Stomach smooth muscle (tissue), 2 donors: Measurements from ENCODE around the gene PXDN.
"Not testable (repeated sequence)": the region's sequence is repeated elsewhere in the genome, so short reads cannot be mapped to it uniquely, and the experiment has no call there.

Source experiments
- H3K27ac ChIP-seq: one replicate; pipeline ENCODE4 v1.7.0; 2013; ENCODE audit warnings: mild to moderate bottlenecking, low read length, inconsistent platforms
- H3K27me3 ChIP-seq, 2 donors: one replicate each; pipeline ENCODE4 v1.7.0; 2013; ENCODE audit warnings: low read length in 2 of 2; ENCODE audit not compliant: insufficient read depth in 2 of 2, control insufficient read depth in 1 of 2
- H3K36me3 ChIP-seq, 2 donors: one replicate each; pipeline ENCODE4 v1.7.0; 2013; ENCODE audit warnings: low read length in 2 of 2; ENCODE audit not compliant: control insufficient read depth in 2 of 2, insufficient read depth in 2 of 2
- H3K4me1 ChIP-seq: one replicate; pipeline ENCODE4 v1.7.0; 2013; ENCODE audit warnings: low read length; ENCODE audit not compliant: control insufficient read depth, insufficient read depth
- H3K4me3 ChIP-seq, 2 donors: one replicate each; pipeline ENCODE4 v1.7.0; 2013; ENCODE audit warnings: low read length in 2 of 2
- H3K9ac ChIP-seq, 2 donors: one replicate each; pipeline ENCODE4 v1.7.0; 2013; ENCODE audit warnings: low read length in 2 of 2, mild to moderate bottlenecking in 1 of 2
- H3K9me3 ChIP-seq, 2 donors: one replicate each; pipeline ENCODE4 v1.7.0; 2013; ENCODE audit warnings: low read length in 2 of 2; ENCODE audit not compliant: control insufficient read depth in 2 of 2
- donor health status: healthy.
- donor health status: Pancreatic carcinoma.

PXDN gene

GRCh38 chr2:1784986-1785617, 40.8 kb upstream of the PXDN start:
- Histone ChIP-seq H3K27ac (no peak overlapping the region), H3K9ac (no peak overlapping the region), H3K9me3 (no peaks in the 10 kb centered on the region), H3K4me1 (no peaks in the 10 kb centered on the region), H3K27me3 (no peaks in the 10 kb centered on the region), H3K4me3 (no peak overlapping the region), H3K36me3 (no peaks in the 10 kb centered on the region)

- Histone ChIP-seq H3K4me1 (no peaks in the 10 kb centered on the region), H3K27me3 (no peaks in the 10 kb centered on the region), H3K36me3 (no peaks in the 10 kb centered on the region), H3K9ac (no peak overlapping the region), H3K27ac (no peak overlapping the region), H3K9me3 (no peaks in the 10 kb centered on the region), H3K4me3 (no peak overlapping the region)
Measured at GRCh38 chr2:1784087-1784486, 39.8 kb upstream of the PXDN start.

GRCh38 chr2:1782514-1782913, 38.2 kb upstream of the PXDN start:
- H3K4me1 ChIP-seq = no peaks in the 10 kb centered on the region
- no peaks in the 10 kb centered on the region for H3K36me3 ChIP-seq
- no peaks in the 10 kb centered on the region for H3K9me3 ChIP-seq
- no peaks in the 10 kb centered on the region for H3K27me3 ChIP-seq
- H3K9ac ChIP-seq = no peak overlapping the region
- H3K27ac ChIP-seq = no peak overlapping the region
- no peak overlapping the region for H3K4me3 ChIP-seq

- no peaks in the 10 kb centered on the region for H3K27me3 ChIP-seq
- H3K9ac ChIP-seq = no peak overlapping the region
- H3K4me1 ChIP-seq = no peaks in the 10 kb centered on the region
- no peak overlapping the region for H3K27ac ChIP-seq
- no peaks in the 10 kb centered on the region for H3K9me3 ChIP-seq
- no peaks in the 10 kb centered on the region for H3K36me3 ChIP-seq
- H3K4me3 ChIP-seq = no peak overlapping the region
Measured at GRCh38 chr2:1781291-1782080, 37.2 kb upstream of the PXDN start.

- no peaks in the 10 kb centered on the region for H3K27me3 ChIP-seq
- no peaks in the 10 kb centered on the region for H3K36me3 ChIP-seq
- no peaks in the 10 kb centered on the region for H3K9me3 ChIP-seq
- no peak overlapping the region for H3K4me3 ChIP-seq
- no peak overlapping the region for H3K9ac ChIP-seq
- H3K4me1 ChIP-seq = no peaks in the 10 kb centered on the region
- no peak overlapping the region for H3K27ac ChIP-seq
Measured at GRCh38 chr2:1780693-1781092, 36.4 kb upstream of the PXDN start.

- not testable (repeated sequence) for H3K9me3 ChIP-seq, H3K4me1 ChIP-seq, H3K9ac ChIP-seq, H3K36me3 ChIP-seq, H3K27ac ChIP-seq, H3K4me3 ChIP-seq, H3K27me3 ChIP-seq
Measured at GRCh38 chr2:1780054-1780453, 35.7 kb upstream of the PXDN start.

- H3K27me3 ChIP-seq = no peaks in the 10 kb centered on the region
- no peak overlapping the region for H3K4me3 ChIP-seq
- H3K9ac ChIP-seq = no peak overlapping the region
- H3K4me1 ChIP-seq = no peaks in the 10 kb centered on the region
- H3K36me3 ChIP-seq = no peaks in the 10 kb centered on the region
- no peaks in the 10 kb centered on the region for H3K9me3 ChIP-seq
- H3K27ac ChIP-seq = no peak overlapping the region
Measured at GRCh38 chr2:1778566-1778965, 34.3 kb upstream of the PXDN start.

GRCh38 chr2:1777781-1778180, 33.5 kb upstream of the PXDN start:
- no peak overlapping the region for H3K9ac ChIP-seq
- no peak overlapping the region for H3K4me3 ChIP-seq
- no peaks in the 10 kb centered on the region for H3K9me3 ChIP-seq
- H3K4me1 ChIP-seq = no peaks in the 10 kb centered on the region
- H3K27ac ChIP-seq = no peak overlapping the region
- no peaks in the 10 kb centered on the region for H3K36me3 ChIP-seq
- no peaks in the 10 kb centered on the region for H3K27me3 ChIP-seq

- no peaks in the 10 kb centered on the region for H3K9me3 ChIP-seq
- no peak overlapping the region for H3K27ac ChIP-seq
- no peak overlapping the region for H3K4me3 ChIP-seq
- H3K4me1 ChIP-seq = no peaks in the 10 kb centered on the region
- no peak overlapping the region for H3K9ac ChIP-seq
- no peaks in the 10 kb centered on the region for H3K36me3 ChIP-seq
- no peaks in the 10 kb centered on the region for H3K27me3 ChIP-seq
Measured at GRCh38 chr2:1777156-1777555, 32.8 kb upstream of the PXDN start.

GRCh38 chr2:1775511-1776035, 31.3 kb upstream of the PXDN start:
- Histone ChIP-seq H3K27ac (no peak overlapping the region), H3K4me3 (no peak overlapping the region), H3K9ac (no peak overlapping the region), H3K36me3 (no peaks in the 10 kb centered on the region), H3K9me3 (no peaks in the 10 kb centered on the region), H3K4me1 (no peaks in the 10 kb centered on the region), H3K27me3 (no peaks in the 10 kb centered on the region)

GRCh38 chr2:1774929-1775328, 30.6 kb upstream of the PXDN start:
- Histone ChIP-seq H3K27ac (no peak overlapping the region), H3K4me3 (no peak overlapping the region), H3K4me1 (no peaks in the 10 kb centered on the region)

More at GRCh38 chr2:1774929-1775328, 30.6 kb upstream of the PXDN start:
- Histone ChIP-seq H3K9ac (no peak overlapping the region), H3K36me3 (no peaks in the 10 kb centered on the region), H3K9me3 (no peaks in the 10 kb centered on the region), H3K27me3 (no peaks in the 10 kb centered on the region)
